ENCODE results near the gene ATAD2B.
A peak's percentile ranks its signal among the peaks of the same experiment; 100 is the strongest.
"Not testable (repeated sequence)": the region's sequence is repeated elsewhere in the genome, so short reads cannot be mapped to it uniquely, and the experiment has no call there.

The ATAD2B gene

GRCh38 chr2:23782646-23783045, 144.3 kb downstream of the ATAD2B start:
- Histone ChIP-seq H3K4me1 (ENCODE audit: control extremely low read depth in 1 of 4, control insufficient read depth in 4 of 4, insufficient read depth in 4 of 4, low read length in 3 of 4) (peaks cover 0 to 3% (median 0%) of the 10 kb centered on the region in 4 experiments), H3K4me3 (ENCODE audit: control insufficient read depth in 1 of 7, extremely low read depth in 1 of 7, insufficient read depth in 4 of 7, low read depth in 2 of 7, low read length in 6 of 7) (no peak overlapping the region), H3K9me3 (ENCODE audit: control extremely low read depth in 1 of 5, control insufficient read depth in 4 of 5, insufficient read depth in 2 of 5, low read depth in 1 of 5, low read length in 4 of 5) (no peaks in the 10 kb centered on the region), H3K36me3 (ENCODE audit: control insufficient read depth in 4 of 4, insufficient read depth in 4 of 4, low read length in 3 of 4) (peaks cover 14 to 28% (median 17%) of the 10 kb centered on the region in 4 experiments), H3K27ac (ENCODE audit: insufficient read depth in 1 of 2, low read depth in 1 of 2, low read length in 2 of 2, poor library complexity in 1 of 2, severe bottlenecking in 2 of 2) (no peak overlapping the region), H3K27me3 (replicated peaks in 2 of 5; ENCODE audit: control insufficient read depth in 4 of 5, insufficient read depth in 5 of 5, low read length in 4 of 5) (no peaks in the 10 kb centered on the region)
- ChIA-PET POLR2A (no interaction called here), CTCF (no interaction called here)
- peak in 1 of 3 donors; percentile 17 for DNase-seq
- WGBS (ENCODE audit: insufficient coverage): 80% methylated on average over 1 of the region's 1 CpG

GRCh38 chr2:23782126-23782525, 144.8 kb downstream of the ATAD2B start:
- Histone ChIP-seq H3K36me3 (ENCODE audit: control insufficient read depth in 4 of 4, insufficient read depth in 4 of 4, low read length in 3 of 4) (peaks cover 14 to 32% (median 17%) of the 10 kb centered on the region in 4 experiments), H3K9me3 (ENCODE audit: control extremely low read depth in 1 of 5, control insufficient read depth in 4 of 5, insufficient read depth in 2 of 5, low read depth in 1 of 5, low read length in 4 of 5) (no peaks in the 10 kb centered on the region), H3K4me1 (ENCODE audit: control extremely low read depth in 1 of 4, control insufficient read depth in 4 of 4, insufficient read depth in 4 of 4, low read length in 3 of 4) (no peaks in the 10 kb centered on the region), H3K27ac (ENCODE audit: insufficient read depth in 1 of 2, low read depth in 1 of 2, low read length in 2 of 2, poor library complexity in 1 of 2, severe bottlenecking in 2 of 2) (no peak overlapping the region), H3K27me3 (replicated peaks in 2 of 5; ENCODE audit: control insufficient read depth in 4 of 5, insufficient read depth in 5 of 5, low read length in 4 of 5) (no peaks in the 10 kb centered on the region), H3K4me3 (ENCODE audit: control insufficient read depth in 1 of 7, extremely low read depth in 1 of 7, insufficient read depth in 4 of 7, low read depth in 2 of 7, low read length in 6 of 7) (no peak overlapping the region)
- DNase-seq: no peak
- ChIA-PET POLR2A (no interaction called here), CTCF (interaction anchor here (0.7 kb wide), 1 partner anchor 12 kb away, joined by 3 read pairs; no protein-coding TSS in a partner anchor)
- whole genome bisulfite sequencing (ENCODE audit: insufficient coverage): 100% methylated on average over 1 of the region's 2 CpGs

GRCh38 chr2:23780465-23780864, 146.5 kb downstream of the ATAD2B start:
- DNase-seq; H3K27me3 ChIP-seq (replicated peaks in 2 of 5; ENCODE audit: control insufficient read depth in 4 of 5, insufficient read depth in 5 of 5, low read length in 4 of 5); H3K9me3 ChIP-seq (ENCODE audit: control extremely low read depth in 1 of 5, control insufficient read depth in 4 of 5, insufficient read depth in 2 of 5, low read depth in 1 of 5, low read length in 4 of 5); H3K27ac ChIP-seq (ENCODE audit: insufficient read depth in 1 of 2, low read depth in 1 of 2, low read length in 2 of 2, poor library complexity in 1 of 2, severe bottlenecking in 2 of 2); H3K4me1 ChIP-seq (ENCODE audit: control extremely low read depth in 1 of 4, control insufficient read depth in 4 of 4, insufficient read depth in 4 of 4, low read length in 3 of 4); POLR2A ChIA-PET; H3K4me3 ChIP-seq (ENCODE audit: control insufficient read depth in 1 of 7, extremely low read depth in 1 of 7, insufficient read depth in 4 of 7, low read depth in 2 of 7, low read length in 6 of 7): not testable (repeated sequence)
- WGBS (ENCODE audit: insufficient coverage): 100% methylated on average over 8 of the region's 10 CpGs
- CTCF ChIA-PET: interaction anchor here (0.6 kb wide), 1 partner anchor 629 kb away, joined by 3 read pairs; no protein-coding TSS in a partner anchor
- peaks cover 8 to 29% (median 12%) of the 10 kb centered on the region in 4 experiments for H3K36me3 ChIP-seq (ENCODE audit: control insufficient read depth in 4 of 4, insufficient read depth in 4 of 4, low read length in 3 of 4)

GRCh38 chr2:23777826-23778225, 149.1 kb downstream of the ATAD2B start:
- Histone ChIP-seq H3K27me3 (replicated peaks in 2 of 5; ENCODE audit: control insufficient read depth in 4 of 5, insufficient read depth in 5 of 5, low read length in 4 of 5) (no peaks in the 10 kb centered on the region), H3K4me1 (ENCODE audit: control extremely low read depth in 1 of 4, control insufficient read depth in 4 of 4, insufficient read depth in 4 of 4, low read length in 3 of 4) (no peaks in the 10 kb centered on the region), H3K36me3 (ENCODE audit: control insufficient read depth in 4 of 4, insufficient read depth in 4 of 4, low read length in 3 of 4) (peaks cover 9 to 32% (median 19%) of the 10 kb centered on the region in 4 experiments), H3K27ac (ENCODE audit: insufficient read depth in 1 of 2, low read depth in 1 of 2, low read length in 2 of 2, poor library complexity in 1 of 2, severe bottlenecking in 2 of 2) (no peak overlapping the region), H3K4me3 (ENCODE audit: control insufficient read depth in 1 of 7, extremely low read depth in 1 of 7, insufficient read depth in 4 of 7, low read depth in 2 of 7, low read length in 6 of 7) (no peak overlapping the region), H3K9me3 (ENCODE audit: control extremely low read depth in 1 of 5, control insufficient read depth in 4 of 5, insufficient read depth in 2 of 5, low read depth in 1 of 5, low read length in 4 of 5) (no peaks in the 10 kb centered on the region)
- DNase-seq: no peak
- POLR2A ChIA-PET: no interaction called here
- no CpG with 5 or more reads among the region's 2 CpGs for WGBS (ENCODE audit: insufficient coverage)
- CTCF ChIA-PET: no interaction called here

- Histone ChIP-seq H3K27ac (ENCODE audit: insufficient read depth in 1 of 2, low read depth in 1 of 2, low read length in 2 of 2, poor library complexity in 1 of 2, severe bottlenecking in 2 of 2) (no peak overlapping the region), H3K27me3 (replicated peaks in 2 of 5; ENCODE audit: control insufficient read depth in 4 of 5, insufficient read depth in 5 of 5, low read length in 4 of 5) (no peaks in the 10 kb centered on the region), H3K9me3 (ENCODE audit: control extremely low read depth in 1 of 5, control insufficient read depth in 4 of 5, insufficient read depth in 2 of 5, low read depth in 1 of 5, low read length in 4 of 5) (peaks cover 0 to 3% (median 2%) of the 10 kb centered on the region in 5 experiments), H3K4me1 (ENCODE audit: control extremely low read depth in 1 of 4, control insufficient read depth in 4 of 4, insufficient read depth in 4 of 4, low read length in 3 of 4) (no peaks in the 10 kb centered on the region), H3K36me3 (ENCODE audit: control insufficient read depth in 4 of 4, insufficient read depth in 4 of 4, low read length in 3 of 4) (peaks cover 12 to 42% (median 23%) of the 10 kb centered on the region in 4 experiments), H3K4me3 (ENCODE audit: control insufficient read depth in 1 of 7, extremely low read depth in 1 of 7, insufficient read depth in 4 of 7, low read depth in 2 of 7, low read length in 6 of 7) (no peak overlapping the region)
- POLR2A ChIA-PET: no interaction called here
- CTCF ChIA-PET: no interaction called here
- DNase-seq: no peak
- 100% methylated on average over 1 of the region's 6 CpGs for WGBS (ENCODE audit: insufficient coverage)
Measured at GRCh38 chr2:23776021-23776420, 150.9 kb downstream of the ATAD2B start.

- WGBS (ENCODE audit: insufficient coverage): 100% methylated on average over 2 of the region's 7 CpGs
- Histone ChIP-seq H3K9me3 (ENCODE audit: control extremely low read depth in 1 of 5, control insufficient read depth in 4 of 5, insufficient read depth in 2 of 5, low read depth in 1 of 5, low read length in 4 of 5) (peaks cover 0 to 5% (median 2%) of the 10 kb centered on the region in 5 experiments), H3K27ac (ENCODE audit: insufficient read depth in 1 of 2, low read depth in 1 of 2, low read length in 2 of 2, poor library complexity in 1 of 2, severe bottlenecking in 2 of 2) (no peak overlapping the region), H3K36me3 (ENCODE audit: control insufficient read depth in 4 of 4, insufficient read depth in 4 of 4, low read length in 3 of 4) (peaks cover 10 to 37% (median 22%) of the 10 kb centered on the region in 4 experiments), H3K4me3 (ENCODE audit: control insufficient read depth in 1 of 7, extremely low read depth in 1 of 7, insufficient read depth in 4 of 7, low read depth in 2 of 7, low read length in 6 of 7) (no peak overlapping the region), H3K27me3 (replicated peaks in 2 of 5; ENCODE audit: control insufficient read depth in 4 of 5, insufficient read depth in 5 of 5, low read length in 4 of 5) (no peaks in the 10 kb centered on the region), H3K4me1 (ENCODE audit: control extremely low read depth in 1 of 4, control insufficient read depth in 4 of 4, insufficient read depth in 4 of 4, low read length in 3 of 4) (peaks cover 0 to 7% (median 0%) of the 10 kb centered on the region in 4 experiments)
- DNase-seq: no peak
- ChIA-PET CTCF (no interaction called here), POLR2A (no interaction called here)
Measured at GRCh38 chr2:23772684-23773083, 154.2 kb downstream of the ATAD2B start.

GRCh38 chr2:23772056-23772455, 154.9 kb downstream of the ATAD2B start:
- no peak overlapping the region for H3K27ac ChIP-seq (ENCODE audit: insufficient read depth in 1 of 2, low read depth in 1 of 2, low read length in 2 of 2, poor library complexity in 1 of 2, severe bottlenecking in 2 of 2)

More at GRCh38 chr2:23772056-23772455, 154.9 kb downstream of the ATAD2B start:
- WGBS (ENCODE audit: insufficient coverage): no CpG with 5 or more reads among the region's 1 CpG
- no peak overlapping the region for H3K4me3 ChIP-seq (ENCODE audit: control insufficient read depth in 1 of 7, extremely low read depth in 1 of 7, insufficient read depth in 4 of 7, low read depth in 2 of 7, low read length in 6 of 7)
- POLR2A ChIA-PET: no interaction called here
- peaks cover 10 to 32% (median 22%) of the 10 kb centered on the region in 4 experiments for H3K36me3 ChIP-seq (ENCODE audit: control insufficient read depth in 4 of 4, insufficient read depth in 4 of 4, low read length in 3 of 4)
- CTCF ChIA-PET: no interaction called here
- peaks cover 0 to 13% (median 0%) of the 10 kb centered on the region in 4 experiments for H3K4me1 ChIP-seq (ENCODE audit: control extremely low read depth in 1 of 4, control insufficient read depth in 4 of 4, insufficient read depth in 4 of 4, low read length in 3 of 4)
- no peak for DNase-seq
- peaks cover 0 to 5% (median 2%) of the 10 kb centered on the region in 5 experiments for H3K9me3 ChIP-seq (ENCODE audit: control extremely low read depth in 1 of 5, control insufficient read depth in 4 of 5, insufficient read depth in 2 of 5, low read depth in 1 of 5, low read length in 4 of 5)
- no peaks in the 10 kb centered on the region for H3K27me3 ChIP-seq (replicated peaks in 2 of 5; ENCODE audit: control insufficient read depth in 4 of 5, insufficient read depth in 5 of 5, low read length in 4 of 5)
